Measurements from ENCODE around the gene MAD1L1. TPM values are rescaled to one million over a fixed set of nuclear protein-coding genes. Genes with fewer than 3 reads are reported as not detected.

MAD1L1 gene
- total RNA-seq, 1 donor from 2014 or later: 32.7 TPM

GRCh38 chr7:2139004-2139699 is 93.6 kb downstream of the MAD1L1 start:
- Mint-ChIP-seq H3K36me3 (ENCODE audit: unreplicated experiment) (peaks cover 28% of the 10 kb centered on the region), H3K9me3 (ENCODE audit: unreplicated experiment) (no peaks in the 10 kb centered on the region), H3K27ac (ENCODE audit: unreplicated experiment) (no peak overlapping the region), H3K4me3 (ENCODE audit: unreplicated experiment) (no peak overlapping the region), H3K27me3 (ENCODE audit: unreplicated experiment) (no peaks in the 10 kb centered on the region), H3K4me1 (ENCODE audit: unreplicated experiment) (peaks cover 4% of the 10 kb centered on the region)
- DNase-seq (ENCODE audit: extremely low spot score, unreplicated experiment): no peak
- no peak for TF ChIP-seq CTCF (IDR thresholded peaks at IDR 0.05)

- no peaks in the 10 kb centered on the region for H3K27me3 Mint-ChIP-seq (ENCODE audit: unreplicated experiment)
- no peak for DNase-seq (ENCODE audit: extremely low spot score, unreplicated experiment)
- H3K9me3 Mint-ChIP-seq (ENCODE audit: unreplicated experiment): no peaks in the 10 kb centered on the region
- TF ChIP-seq CTCF (IDR thresholded peaks at IDR 0.05): no peak
- H3K4me3 Mint-ChIP-seq (ENCODE audit: unreplicated experiment): no peak overlapping the region
- no peak overlapping the region for H3K27ac Mint-ChIP-seq (ENCODE audit: unreplicated experiment)
- H3K36me3 Mint-ChIP-seq (ENCODE audit: unreplicated experiment): peaks cover 28% of the 10 kb centered on the region
- H3K4me1 Mint-ChIP-seq (ENCODE audit: unreplicated experiment): no peaks in the 10 kb centered on the region
These were observed 94.5 kb downstream of the MAD1L1 start for GRCh38 chr7:2138146-2138765.

- Mint-ChIP-seq H3K27ac (ENCODE audit: unreplicated experiment) (no peak overlapping the region), H3K4me3 (ENCODE audit: unreplicated experiment) (no peak overlapping the region), H3K4me1 (ENCODE audit: unreplicated experiment) (no peaks in the 10 kb centered on the region), H3K27me3 (ENCODE audit: unreplicated experiment) (no peaks in the 10 kb centered on the region), H3K36me3 (ENCODE audit: unreplicated experiment) (peaks cover 23% of the 10 kb centered on the region), H3K9me3 (ENCODE audit: unreplicated experiment) (no peaks in the 10 kb centered on the region)
- no peak for DNase-seq (ENCODE audit: extremely low spot score, unreplicated experiment)
- no peak for TF ChIP-seq CTCF (IDR thresholded peaks at IDR 0.05)
These were observed 98.0 kb downstream of the MAD1L1 start for GRCh38 chr7:2134740-2135139.

- Mint-ChIP-seq H3K9me3 (ENCODE audit: unreplicated experiment) (no peaks in the 10 kb centered on the region), H3K4me3 (ENCODE audit: unreplicated experiment) (no peak overlapping the region), H3K36me3 (ENCODE audit: unreplicated experiment) (peaks cover 19% of the 10 kb centered on the region), H3K27ac (ENCODE audit: unreplicated experiment) (no peak overlapping the region), H3K4me1 (ENCODE audit: unreplicated experiment) (peaks cover 8% of the 10 kb centered on the region), H3K27me3 (ENCODE audit: unreplicated experiment) (no peaks in the 10 kb centered on the region)
- DNase-seq (ENCODE audit: extremely low spot score, unreplicated experiment): no peak
- no peak for TF ChIP-seq CTCF (IDR thresholded peaks at IDR 0.05)
These were observed 100.5 kb downstream of the MAD1L1 start for GRCh38 chr7:2132243-2132642.

GRCh38 chr7:2131800-2132199 is 100.9 kb downstream of the MAD1L1 start:
- no peak for TF ChIP-seq CTCF (IDR thresholded peaks at IDR 0.05)
- H3K36me3 Mint-ChIP-seq (ENCODE audit: unreplicated experiment): peaks cover 19% of the 10 kb centered on the region
- H3K4me3 Mint-ChIP-seq (ENCODE audit: unreplicated experiment): no peak overlapping the region
- H3K9me3 Mint-ChIP-seq (ENCODE audit: unreplicated experiment): no peaks in the 10 kb centered on the region
- H3K27ac Mint-ChIP-seq (ENCODE audit: unreplicated experiment): no peak overlapping the region
- H3K27me3 Mint-ChIP-seq (ENCODE audit: unreplicated experiment): no peaks in the 10 kb centered on the region
- no peak for DNase-seq (ENCODE audit: extremely low spot score, unreplicated experiment)
- H3K4me1 Mint-ChIP-seq (ENCODE audit: unreplicated experiment): peaks cover 8% of the 10 kb centered on the region

Measured in osteocyte (in vitro differentiated cells).